HFFc6 (cell line): ENCODE results near the gene ATG3. TPM values are rescaled to one million over a fixed set of nuclear protein-coding genes. Genes with fewer than 3 reads are reported as not detected.
"Not testable (repeated sequence)": the region's sequence is repeated elsewhere in the genome, so short reads cannot be mapped to it uniquely, and the experiment has no call there.

ENCODE experiments used
- DNase-seq: peaks from one replicate; pipeline ENCODE4 v3.0.0-alpha.2; 2018
- H3K27ac Mint-ChIP-seq: 2 replicates; pipeline ENCODE4 v1.8.0; 2020; ENCODE audit warnings: mild to moderate bottlenecking, mixed read lengths
- H3K27me3 Mint-ChIP-seq: 2 replicates; pipeline ENCODE4 v1.8.0; 2021; ENCODE audit warnings: mild to moderate bottlenecking, moderate library complexity, mixed read lengths; ENCODE audit not compliant: insufficient read depth
- H3K36me3 Mint-ChIP-seq: 2 replicates; pipeline ENCODE4 v1.8.0; 2021; ENCODE audit warnings: low read depth, mixed read lengths
- H3K4me1 Mint-ChIP-seq: 2 replicates; pipeline ENCODE4 v1.8.0; 2020; ENCODE audit warnings: low read depth, mixed read lengths
- H3K4me3 Mint-ChIP-seq: 2 replicates; pipeline ENCODE4 v1.8.0; 2020; ENCODE audit warnings: mild to moderate bottlenecking, moderate library complexity, mixed read lengths
- H3K9me3 Mint-ChIP-seq: 2 replicates; pipeline ENCODE4 v1.8.0; 2020; ENCODE audit warnings: mild to moderate bottlenecking, mixed read lengths
- CTCF ChIP-seq: fragments of 200-600 bp; sonication (generic); IDR thresholded peaks from 2 replicates; pipeline ENCODE4 v1.5.0; 2021; ENCODE audit warnings: antibody characterized with exemption, mild to moderate bottlenecking
- total RNA-seq, 6 experiments: library from RNA; stranded (reverse); fragmentation: NEBNext Ultra II Directional; extraction: Animal tissue kit (Norgen Biotek cat#: 25700); gene quantifications; 2 replicates in 1 of 6; 3 replicates in 5 of 6; pipeline ENCODE4 v1.2.3, GENCODE V29; 2021

ATG3 gene
- total RNA-seq, 6 experiments from 2014 or later, result 61.8 to 75.9 (median 71.5) TPM

- Mint-ChIP-seq H3K9me3 (no peaks in the 10 kb centered on the region; the same call in 1 of the 2 replicates), H3K36me3 (no peaks in the 10 kb centered on the region), H3K27ac (no peak overlapping the region), H3K27me3 (peaks cover 12% of the 10 kb centered on the region), H3K4me3 (no peak overlapping the region), H3K4me1 (no peaks in the 10 kb centered on the region)
- no peak for TF ChIP-seq CTCF
- no peak for DNase-seq
Observed at GRCh38 chr3:112497897-112498548, 63.7 kb downstream of the ATG3 start.

- no peak overlapping the region for H3K4me3 Mint-ChIP-seq
- no peaks in the 10 kb centered on the region for H3K36me3 Mint-ChIP-seq
- no peak for TF ChIP-seq CTCF
- H3K4me1 Mint-ChIP-seq, result no peaks in the 10 kb centered on the region
- DNase-seq, result no peak
- H3K9me3 Mint-ChIP-seq, result no peaks in the 10 kb centered on the region; the same call in 1 of the 2 replicates
- H3K27ac Mint-ChIP-seq, result no peak overlapping the region
- peaks cover 12% of the 10 kb centered on the region for H3K27me3 Mint-ChIP-seq
Observed at GRCh38 chr3:112496366-112497067, 65.2 kb downstream of the ATG3 start.

GRCh38 chr3:112494448-112494767 is 67.4 kb downstream of the ATG3 start:
- not testable (repeated sequence) for H3K36me3 Mint-ChIP-seq, H3K27ac Mint-ChIP-seq, H3K9me3 Mint-ChIP-seq, DNase-seq, H3K4me3 Mint-ChIP-seq, H3K4me1 Mint-ChIP-seq
- H3K27me3 Mint-ChIP-seq, result peaks cover 12% of the 10 kb centered on the region

- DNase-seq, result no peak
- TF ChIP-seq CTCF, result no peak
- Mint-ChIP-seq H3K9me3 (no peaks in the 10 kb centered on the region; the same call in 1 of the 2 replicates), H3K27ac (no peak overlapping the region), H3K4me3 (no peak overlapping the region), H3K36me3 (no peaks in the 10 kb centered on the region), H3K27me3 (peaks cover 12% of the 10 kb centered on the region), H3K4me1 (no peaks in the 10 kb centered on the region)
Observed at GRCh38 chr3:112492124-112492523, 69.6 kb downstream of the ATG3 start.

- H3K27ac Mint-ChIP-seq, result no peak overlapping the region
- no peak overlapping the region for H3K4me3 Mint-ChIP-seq
- TF ChIP-seq CTCF, result no peak
Observed at GRCh38 chr3:112491373-112491772, 70.4 kb downstream of the ATG3 start.

More at GRCh38 chr3:112491373-112491772, 70.4 kb downstream of the ATG3 start:
- H3K36me3 Mint-ChIP-seq, result no peaks in the 10 kb centered on the region
- peaks cover 11% of the 10 kb centered on the region for H3K27me3 Mint-ChIP-seq
- no peak for DNase-seq
- H3K9me3 Mint-ChIP-seq, result no peaks in the 10 kb centered on the region; the same call in 1 of the 2 replicates
- H3K4me1 Mint-ChIP-seq, result no peaks in the 10 kb centered on the region
